KMS-11 (cell line): ENCODE data around the gene CEMIP.

Experiments
- H2AFZ ChIP-seq: fragments of 200-600 bp; sonication (generic); 2 replicates; pipeline ENCODE4 v1.6.1; 2016; ENCODE audit warnings: antibody characterized with exemption, mixed run types, low read depth
- H3K27ac ChIP-seq: fragments of 200-600 bp; sonication (generic); 2 replicates; pipeline ENCODE4 v1.6.1; 2016; ENCODE audit warnings: mild to moderate bottlenecking, mixed run types
- H3K27me3 ChIP-seq: fragments of 200-600 bp; sonication (generic); 2 replicates; pipeline ENCODE4 v1.6.1; 2017; ENCODE audit warnings: mild to moderate bottlenecking, low read depth, mixed run types, moderate library complexity; ENCODE audit not compliant: insufficient read depth
- H3K36me3 ChIP-seq: fragments of 200-600 bp; sonication (generic); 2 replicates; pipeline ENCODE4 v1.6.1; 2017; ENCODE audit warnings: mild to moderate bottlenecking, mixed run types; ENCODE audit not compliant: insufficient read depth
- H3K4me1 ChIP-seq: fragments of 200-600 bp; sonication (generic); 2 replicates; pipeline ENCODE4 v1.6.1; 2016; ENCODE audit warnings: mild to moderate bottlenecking, low read depth, mixed run types; ENCODE audit not compliant: poor library complexity, severe bottlenecking
- H3K4me2 ChIP-seq: fragments of 200-600 bp; sonication (generic); 2 replicates; pipeline ENCODE4 v1.7.0; 2016; ENCODE audit warnings: mild to moderate bottlenecking, mixed run types
- H3K4me3 ChIP-seq: fragments of 200-600 bp; sonication (generic); IDR thresholded peaks from 2 replicates; pipeline ENCODE4 v1.6.1; 2017; ENCODE audit warnings: low read depth, low read length, mixed read lengths; ENCODE audit not compliant: insufficient read depth
- H3K79me2 ChIP-seq: fragments of 200-600 bp; sonication (generic); 2 replicates; pipeline ENCODE4 v1.6.1; 2016; ENCODE audit warnings: low read depth, mixed run types; ENCODE audit not compliant: insufficient read depth
- H3K9ac ChIP-seq: fragments of 200-600 bp; sonication (generic); 2 replicates; pipeline ENCODE4 v1.6.1; 2016; ENCODE audit warnings: mild to moderate bottlenecking, mixed run types
- H4K20me1 ChIP-seq: fragments of 200-600 bp; sonication (generic); 2 replicates; pipeline ENCODE4 v1.6.1; 2016; ENCODE audit warnings: mild to moderate bottlenecking, mixed run types; ENCODE audit not compliant: insufficient read depth
- TF ChIP-seq, protein P1 (sequence below): fragments of 200-600 bp; sonication (generic); conservative IDR thresholded peaks from 2 replicates; pipeline ENCODE4 v1.6.1; 2017; ENCODE audit warnings: low read depth, mild to moderate bottlenecking, antibody characterized with exemption, low read length, moderate library complexity, mixed read lengths

Gene CEMIP

DNA sequence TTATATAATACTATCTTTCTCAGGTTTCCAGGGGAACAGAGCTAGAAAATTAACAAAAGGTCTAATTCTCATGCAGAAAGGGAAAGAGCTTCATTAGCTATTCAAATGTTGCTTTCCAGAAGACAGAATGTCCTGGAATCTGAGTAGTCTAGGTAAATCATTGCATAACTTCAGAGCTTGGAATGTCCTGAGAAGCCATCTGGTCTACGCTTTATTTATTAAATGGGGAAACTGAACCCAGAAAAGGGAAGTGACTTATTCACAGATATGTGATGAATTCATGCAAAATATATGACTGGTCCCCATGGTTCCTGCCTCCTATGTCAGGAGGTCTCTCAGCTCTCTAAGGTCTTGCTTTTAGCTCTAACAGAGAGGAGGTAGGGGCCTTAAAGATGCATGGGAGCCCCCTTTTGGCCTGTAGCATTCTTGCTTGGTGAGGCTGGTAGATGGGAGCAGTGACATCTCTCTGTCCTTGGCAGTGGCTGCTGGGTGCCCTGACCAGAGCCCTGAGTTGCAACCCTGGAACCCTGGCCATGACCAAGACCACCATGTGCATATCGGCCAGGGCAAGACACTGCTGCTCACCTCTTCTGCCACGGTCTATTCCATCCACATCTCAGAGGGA lies 99.2 kb downstream of the CEMIP start:
- Histone ChIP-seq H3K9ac (no peak overlapping the region), H3K4me3 (no peak overlapping the region), H3K27ac (no peak overlapping the region), H3K79me2 (no peaks in the 10 kb centered on the region), H3K4me2 (no peak overlapping the region), H4K20me1 (no peaks in the 10 kb centered on the region), H3K36me3 (no peaks in the 10 kb centered on the region), H3K4me1 (no peaks in the 10 kb centered on the region), H2AFZ (no peak overlapping the region), H3K27me3 (no peaks in the 10 kb centered on the region)
- TF ChIP-seq, protein P1, sequence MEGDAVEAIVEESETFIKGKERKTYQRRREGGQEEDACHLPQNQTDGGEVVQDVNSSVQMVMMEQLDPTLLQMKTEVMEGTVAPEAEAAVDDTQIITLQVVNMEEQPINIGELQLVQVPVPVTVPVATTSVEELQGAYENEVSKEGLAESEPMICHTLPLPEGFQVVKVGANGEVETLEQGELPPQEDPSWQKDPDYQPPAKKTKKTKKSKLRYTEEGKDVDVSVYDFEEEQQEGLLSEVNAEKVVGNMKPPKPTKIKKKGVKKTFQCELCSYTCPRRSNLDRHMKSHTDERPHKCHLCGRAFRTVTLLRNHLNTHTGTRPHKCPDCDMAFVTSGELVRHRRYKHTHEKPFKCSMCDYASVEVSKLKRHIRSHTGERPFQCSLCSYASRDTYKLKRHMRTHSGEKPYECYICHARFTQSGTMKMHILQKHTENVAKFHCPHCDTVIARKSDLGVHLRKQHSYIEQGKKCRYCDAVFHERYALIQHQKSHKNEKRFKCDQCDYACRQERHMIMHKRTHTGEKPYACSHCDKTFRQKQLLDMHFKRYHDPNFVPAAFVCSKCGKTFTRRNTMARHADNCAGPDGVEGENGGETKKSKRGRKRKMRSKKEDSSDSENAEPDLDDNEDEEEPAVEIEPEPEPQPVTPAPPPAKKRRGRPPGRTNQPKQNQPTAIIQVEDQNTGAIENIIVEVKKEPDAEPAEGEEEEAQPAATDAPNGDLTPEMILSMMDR = no peak

GRCh38 chr15:80878867-80879250 lies 99.7 kb downstream of the CEMIP start:
- Histone ChIP-seq H2AFZ (no peak overlapping the region), H3K9ac (no peak overlapping the region), H4K20me1 (no peaks in the 10 kb centered on the region), H3K27me3 (no peaks in the 10 kb centered on the region), H3K4me3 (no peak overlapping the region), H3K4me2 (no peak overlapping the region), H3K36me3 (no peaks in the 10 kb centered on the region), H3K79me2 (no peaks in the 10 kb centered on the region), H3K27ac (no peak overlapping the region), H3K4me1 (no peaks in the 10 kb centered on the region)
- TF ChIP-seq, protein P1 = no peak

DNA sequence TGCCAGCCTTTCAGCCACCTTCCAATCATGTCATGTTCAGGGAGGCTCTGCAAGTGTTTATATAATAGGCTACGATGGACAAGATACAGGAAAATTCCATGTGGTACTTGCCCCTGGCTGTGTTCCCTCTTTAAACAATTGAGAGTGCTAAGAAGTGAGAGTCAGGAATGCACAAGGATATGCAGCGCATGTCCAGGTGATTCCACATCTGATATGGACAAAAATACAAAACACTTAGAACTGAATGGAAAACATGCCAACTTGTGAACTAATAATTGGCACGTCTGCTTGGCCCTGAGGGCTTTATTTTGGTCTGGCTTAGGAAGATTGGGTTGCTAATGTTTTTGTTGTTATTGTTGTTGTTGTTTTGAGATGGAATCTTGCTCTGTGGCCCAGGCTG lies 100.9 kb downstream of the CEMIP start:
- Histone ChIP-seq H4K20me1 (no peaks in the 10 kb centered on the region), H3K27me3 (no peaks in the 10 kb centered on the region), H3K4me3 (no peak overlapping the region), H2AFZ (no peak overlapping the region), H3K36me3 (no peaks in the 10 kb centered on the region), H3K4me1 (no peaks in the 10 kb centered on the region), H3K4me2 (no peak overlapping the region), H3K27ac (no peak overlapping the region), H3K79me2 (no peaks in the 10 kb centered on the region), H3K9ac (no peak overlapping the region)
- TF ChIP-seq, protein P1 = no peak

DNA sequence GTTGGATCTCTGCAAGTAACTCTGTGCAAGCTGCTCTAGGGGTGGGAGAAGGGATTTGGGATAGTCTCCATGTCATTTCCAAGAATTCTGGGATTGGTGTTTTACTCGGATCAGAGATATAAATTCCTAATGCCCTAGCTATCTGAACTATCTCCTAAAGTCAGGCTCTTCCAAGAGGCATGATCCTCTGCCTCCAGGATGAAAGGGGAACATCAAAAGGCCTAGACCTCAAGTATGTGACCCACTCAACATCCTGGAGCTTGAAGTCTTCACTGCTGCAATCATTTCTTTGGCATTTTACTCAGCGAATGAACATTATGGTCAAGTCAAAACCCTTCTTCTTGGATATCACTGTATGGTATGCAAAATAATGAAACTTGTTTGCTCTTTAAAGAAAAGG lies 104.5 kb downstream of the CEMIP start:
- no peaks in the 10 kb centered on the region for H3K4me1 ChIP-seq
- H3K4me3 ChIP-seq = no peak overlapping the region
- H3K79me2 ChIP-seq = no peaks in the 10 kb centered on the region
- no peak overlapping the region for H3K9ac ChIP-seq
- no peak overlapping the region for H3K27ac ChIP-seq
- no peak overlapping the region for H2AFZ ChIP-seq
- H4K20me1 ChIP-seq = no peaks in the 10 kb centered on the region
- no peaks in the 10 kb centered on the region for H3K36me3 ChIP-seq
- TF ChIP-seq, protein P1 = no peak
- no peaks in the 10 kb centered on the region for H3K27me3 ChIP-seq
- no peak overlapping the region for H3K4me2 ChIP-seq
